MCF 10A (cell line): ENCODE measurements around the gene GRAMD1B. TPM values are rescaled to one million over a fixed set of nuclear protein-coding genes. Genes with fewer than 3 reads are reported as not detected.

Experiments
- BruUV-seq: library from RNA; stranded (reverse); fragments of 400-500 nt; replicated peaks from 2 replicates; lab custom pipeline; 2021; lab: Mats Ljungman, UMichigan
- CTCF ChIA-PET: fragments of 300-600 bp; sonication (Branson Sonifier 250); formaldehyde crosslinking; extraction: SDS; loops from one replicate; lab custom pipeline; 2021; ENCODE audit warnings: antibody characterized with exemption, inconsistent platforms; lab: Yijun Ruan, JAX
- POLR2A ChIA-PET: fragments of 300-600, 350-650 bp; sonication (Branson Sonifier 250); formaldehyde crosslinking; extraction: SDS; loops from one replicate; lab custom pipeline; 2020; ENCODE audit warnings: antibody characterized with exemption, inconsistent platforms; lab: Yijun Ruan, JAX
- DNase-seq: peaks from one replicate; pipeline ENCODE4 v3.0.0-alpha.2; 2018; ENCODE audit not compliant: unreplicated experiment
- H3K27ac Mint-ChIP-seq: one replicate; pipeline ENCODE4 v1.8.0; 2022; ENCODE audit warnings: mild to moderate bottlenecking, low read depth, mixed read lengths; ENCODE audit not compliant: unreplicated experiment
- H3K27me3 Mint-ChIP-seq: one replicate; pipeline ENCODE4 v1.8.0; 2022; ENCODE audit warnings: mixed read lengths; ENCODE audit not compliant: insufficient read depth, unreplicated experiment
- H3K36me3 Mint-ChIP-seq: one replicate; pipeline ENCODE4 v1.8.0; 2022; ENCODE audit warnings: mild to moderate bottlenecking, moderate library complexity, mixed read lengths; ENCODE audit not compliant: insufficient read depth, unreplicated experiment
- H3K4me1 Mint-ChIP-seq: one replicate; pipeline ENCODE4 v1.8.0; 2022; ENCODE audit warnings: mixed read lengths; ENCODE audit not compliant: insufficient read depth, unreplicated experiment
- H3K4me3 Mint-ChIP-seq: one replicate; pipeline ENCODE4 v1.8.0; 2022; ENCODE audit warnings: mild to moderate bottlenecking, moderate library complexity, mixed read lengths; ENCODE audit not compliant: unreplicated experiment
- H3K9me3 Mint-ChIP-seq: one replicate; pipeline ENCODE4 v1.8.0; 2022; ENCODE audit warnings: mixed read lengths; ENCODE audit not compliant: unreplicated experiment
- CTCF ChIP-seq: fragments of 200-600 bp; IDR thresholded peaks from one replicate; pipeline ENCODE4 v1.8.0; 2022; ENCODE audit warnings: antibody characterized with exemption, mild to moderate bottlenecking; ENCODE audit not compliant: unreplicated experiment
- intact Hi-C: fragments of 100-400 bp; cut with micrococcal nuclease; formaldehyde crosslinking; loops from 2 replicates; pipeline ENCODE4 v1.14.1; 2022
- total RNA-seq: library from RNA; stranded (reverse); gene quantifications from 2 replicates; pipeline ENCODE4 v1.2.3, GENCODE V29; 2022

GRAMD1B gene
- total RNA-seq, 1 experiment from 2014 or later: 0.26 TPM

- Mint-ChIP-seq H3K4me1 (peaks cover 2% of the 10 kb centered on the region), H3K27me3 (no peaks in the 10 kb centered on the region), H3K36me3 (peaks cover 5% of the 10 kb centered on the region), H3K9me3 (no peaks in the 10 kb centered on the region), H3K27ac (no peak overlapping the region), H3K4me3 (no peak overlapping the region)
- no TSS peak for BruUV-seq
- intact Hi-C loops: no loop called here
- CTCF ChIA-PET: interaction anchor here (1.0 to 1.4 kb wide), 3 partner anchors 15 to 42 kb away, joined by 3 to 8 read pairs (median 3); no protein-coding TSS in a partner anchor
- DNase-seq: no peak
- POLR2A ChIA-PET: no interaction called here
- TF ChIP-seq CTCF: no peak
These were observed 18.8 kb downstream of the GRAMD1B start for GRCh38 chr11:123448823-123449222.

GRCh38 chr11:123449436-123449835, 19.4 kb downstream of the GRAMD1B start:
- Mint-ChIP-seq H3K4me3 (no peak overlapping the region), H3K27me3 (no peaks in the 10 kb centered on the region), H3K9me3 (no peaks in the 10 kb centered on the region), H3K27ac (no peak overlapping the region), H3K36me3 (peaks cover 5% of the 10 kb centered on the region), H3K4me1 (peaks cover 8% of the 10 kb centered on the region)
- BruUV-seq: no TSS peak
- ChIA-PET POLR2A (interaction anchor here (0.7 kb wide), 1 partner anchor 1605 kb away, joined by 4 read pairs; no protein-coding TSS in a partner anchor), CTCF (interaction anchor here (1.0 to 1.4 kb wide), 2 partner anchors 14 to 42 kb away, joined by 3 to 8 read pairs; no protein-coding TSS in a partner anchor)
- DNase-seq: no peak
- intact Hi-C loops: no loop called here
- TF ChIP-seq CTCF: no peak

GRCh38 chr11:123450623-123451022, 20.6 kb downstream of the GRAMD1B start:
- Mint-ChIP-seq H3K27ac (no peak overlapping the region), H3K9me3 (no peaks in the 10 kb centered on the region), H3K4me3 (no peak overlapping the region), H3K36me3 (peaks cover 7% of the 10 kb centered on the region), H3K4me1 (peaks cover 15% of the 10 kb centered on the region), H3K27me3 (no peaks in the 10 kb centered on the region)
- ChIA-PET CTCF (interaction anchor here (0.7 to 1.1 kb wide), 3 partner anchors 28 to 176 kb away, joined by 3 to 5 read pairs (median 3); no protein-coding TSS in a partner anchor), POLR2A (interaction anchor here (1.3 kb wide), 1 partner anchor 13 kb away, joined by 3 read pairs; no protein-coding TSS in a partner anchor)
- no TSS peak for BruUV-seq
- TF ChIP-seq CTCF: no peak
- intact Hi-C loops: no loop called here
- DNase-seq: no peak

GRCh38 chr11:123451183-123451781, 21.2 kb downstream of the GRAMD1B start:
- H3K4me3 Mint-ChIP-seq: no peak overlapping the region
- no peaks in the 10 kb centered on the region for H3K27me3 Mint-ChIP-seq
- ChIA-PET CTCF (interaction anchor here (0.9 to 1.5 kb wide), 3 partner anchors 27 to 44 kb away, joined by 3 to 5 read pairs (median 4); no protein-coding TSS in a partner anchor), POLR2A (interaction anchor here (1.3 kb wide), 1 partner anchor 14 kb away, joined by 3 read pairs; no protein-coding TSS in a partner anchor)
- H3K4me1 Mint-ChIP-seq: peaks cover 15% of the 10 kb centered on the region
- H3K27ac Mint-ChIP-seq: no peak overlapping the region
- no peak for DNase-seq
- peaks cover 10% of the 10 kb centered on the region for H3K36me3 Mint-ChIP-seq
- no peak for TF ChIP-seq CTCF
- no peaks in the 10 kb centered on the region for H3K9me3 Mint-ChIP-seq
- BruUV-seq: no TSS peak
- intact Hi-C loops: no loop called here
